Measurements from ENCODE around the gene SCN7A.
"Not testable (repeated sequence)": the region's sequence is repeated elsewhere in the genome, so short reads cannot be mapped to it uniquely, and the experiment has no call there.

Gene SCN7A

DNA sequence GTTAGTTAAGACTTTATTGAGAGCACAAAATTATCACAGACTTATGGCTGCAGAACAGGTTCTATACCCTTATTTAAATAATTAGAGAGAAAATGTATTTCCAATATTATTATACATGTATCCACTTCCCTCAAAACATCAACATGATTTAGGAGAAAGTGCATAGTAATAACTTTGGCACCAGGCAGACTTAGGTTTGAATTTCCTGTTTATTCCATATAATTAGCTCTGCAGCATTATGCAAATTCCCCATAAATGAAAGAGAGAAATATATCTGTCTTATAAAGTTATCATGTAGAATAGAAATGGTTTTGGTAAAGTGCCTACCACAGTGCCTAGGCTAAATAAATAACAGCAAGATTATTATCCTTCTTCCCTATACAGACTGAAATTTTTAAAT lies 133.6 kb downstream of the SCN7A start:
- DNase-seq (ENCODE audit: low read depth) = no peak

DNA sequence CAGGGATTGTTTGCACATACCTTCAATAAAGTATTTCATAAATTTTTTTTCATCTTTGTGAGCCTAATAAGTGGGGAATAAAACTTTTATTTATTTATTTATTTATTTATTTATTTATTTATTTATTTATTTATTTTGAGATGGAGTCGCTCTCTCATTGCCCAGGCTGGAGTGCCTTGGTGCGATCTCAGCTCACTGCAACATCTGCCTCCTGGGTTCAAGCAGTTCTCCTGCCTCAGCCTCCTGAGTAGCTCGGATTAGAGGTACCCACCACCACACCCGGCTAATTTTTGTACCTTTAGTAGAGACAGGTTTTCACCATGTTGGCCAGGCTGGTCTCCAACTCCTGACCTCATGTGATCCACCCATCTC lies 136.1 kb downstream of the SCN7A start:
- not testable (repeated sequence) for DNase-seq (ENCODE audit: low read depth)

GRCh38 chr2:166357068-166357949 lies 136.7 kb downstream of the SCN7A start:
- no peak for DNase-seq (ENCODE audit: low read depth)
